GM19043 (cell line): ENCODE results near the gene MAGI3.
"Not testable (repeated sequence)": the region's sequence is repeated elsewhere in the genome, so short reads cannot be mapped to it uniquely, and the experiment has no call there.

ENCODE experiments used
- ATAC-seq: cut with Tn5 transposase; IDR thresholded peaks from one replicate; pipeline ENCODE4 v1.9.1; 2021; ENCODE audit warnings: low read depth; ENCODE audit not compliant: unreplicated experiment

The MAGI3 gene

GRCh38 chr1:113438505-113439276 is 48.4 kb downstream of the MAGI3 start:
- ATAC-seq: no peak

DNA sequence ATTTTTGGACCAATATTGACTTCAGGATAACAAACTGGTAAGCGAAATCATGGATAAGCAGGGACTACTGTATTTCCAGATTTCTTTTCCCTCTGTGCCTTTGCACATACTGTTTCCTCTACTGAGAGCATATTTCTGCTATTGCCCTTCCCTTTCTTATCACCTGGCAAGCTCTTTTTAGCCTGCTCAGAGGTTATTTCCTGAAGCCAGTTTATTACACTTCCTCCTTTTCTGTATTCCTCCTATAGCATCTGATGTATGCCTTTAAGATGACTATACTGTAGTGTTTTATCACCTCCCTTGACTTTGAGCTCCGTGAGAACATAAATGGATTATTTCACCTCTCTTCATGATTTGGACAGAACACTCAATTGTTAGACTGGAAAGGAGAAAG is 49.0 kb downstream of the MAGI3 start:
- no peak for ATAC-seq

DNA sequence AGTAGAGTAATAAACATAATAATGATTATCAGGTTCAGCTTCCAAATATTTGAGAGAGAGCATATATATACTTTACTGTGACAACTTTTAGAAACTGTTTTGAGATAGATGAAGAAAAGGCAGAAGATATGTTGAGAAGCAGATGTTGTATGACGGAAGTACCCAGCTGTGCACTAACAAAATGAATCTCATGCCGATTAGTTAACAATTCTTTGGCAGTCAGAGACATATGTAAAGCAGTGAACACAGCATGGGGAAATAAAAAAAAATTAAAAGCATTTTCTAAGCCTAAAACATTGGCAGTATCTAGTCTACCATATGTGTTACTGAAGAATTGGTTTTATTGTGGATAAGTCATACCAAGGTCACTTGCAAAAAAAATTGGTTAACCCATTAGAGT is 51.8 kb downstream of the MAGI3 start:
- ATAC-seq: no peak

- no peak for ATAC-seq
Measured at GRCh38 chr1:113444857-113445256, 54.5 kb downstream of the MAGI3 start.

DNA sequence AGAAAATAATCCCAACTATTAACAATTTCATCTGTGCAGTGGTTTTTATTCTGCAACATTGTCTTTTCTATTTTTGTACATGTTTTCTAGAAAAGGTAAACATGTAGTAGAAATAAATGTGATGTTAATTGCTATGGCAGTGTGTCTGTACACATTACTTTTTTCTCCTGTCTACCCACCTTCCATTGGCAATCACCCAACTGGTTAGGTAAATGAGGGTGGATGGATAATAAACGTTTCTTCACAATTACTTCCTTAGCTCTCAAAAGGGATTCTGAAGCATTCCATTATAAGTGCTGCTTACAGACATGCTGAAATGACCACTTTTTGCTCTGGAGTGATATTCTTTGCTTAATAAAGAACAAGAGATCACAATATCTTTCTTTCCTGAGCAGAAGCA is 61.4 kb downstream of the MAGI3 start:
- ATAC-seq: no peak

- no peak for ATAC-seq
Measured at GRCh38 chr1:113452921-113453770, 62.8 kb downstream of the MAGI3 start.

GRCh38 chr1:113453771-113454083 is 63.4 kb downstream of the MAGI3 start:
- no peak for ATAC-seq

- no peak for ATAC-seq
Measured at GRCh38 chr1:113455374-113455773, 65.1 kb downstream of the MAGI3 start.

- no peak for ATAC-seq
Measured at GRCh38 chr1:113456967-113457366, 66.7 kb downstream of the MAGI3 start.

- no peak for ATAC-seq
Measured at GRCh38 chr1:113459279-113459678, 69.0 kb downstream of the MAGI3 start.

DNA sequence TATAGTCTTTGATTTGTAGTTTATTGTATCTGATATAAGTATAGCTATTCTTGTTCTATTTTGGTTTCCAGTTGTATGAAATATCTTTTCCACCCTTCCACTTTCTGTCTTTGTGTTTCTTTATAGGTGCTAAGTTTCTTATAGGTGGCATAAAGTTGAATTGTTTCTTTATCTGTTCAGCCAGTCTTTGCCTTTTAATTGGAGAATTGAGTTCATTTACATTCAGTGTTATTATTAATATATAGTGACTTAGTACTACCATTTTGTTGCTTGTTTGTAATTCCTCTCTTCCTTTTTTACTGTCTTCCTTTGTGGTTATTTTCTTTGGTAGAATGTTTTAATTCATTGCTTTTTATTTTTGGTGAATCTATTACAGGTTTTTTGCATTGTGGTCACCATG is 77.7 kb downstream of the MAGI3 start:
- ATAC-seq: no peak

GRCh38 chr1:113478427-113479195 is 88.3 kb downstream of the MAGI3 start:
- ATAC-seq: not testable (repeated sequence)

DNA sequence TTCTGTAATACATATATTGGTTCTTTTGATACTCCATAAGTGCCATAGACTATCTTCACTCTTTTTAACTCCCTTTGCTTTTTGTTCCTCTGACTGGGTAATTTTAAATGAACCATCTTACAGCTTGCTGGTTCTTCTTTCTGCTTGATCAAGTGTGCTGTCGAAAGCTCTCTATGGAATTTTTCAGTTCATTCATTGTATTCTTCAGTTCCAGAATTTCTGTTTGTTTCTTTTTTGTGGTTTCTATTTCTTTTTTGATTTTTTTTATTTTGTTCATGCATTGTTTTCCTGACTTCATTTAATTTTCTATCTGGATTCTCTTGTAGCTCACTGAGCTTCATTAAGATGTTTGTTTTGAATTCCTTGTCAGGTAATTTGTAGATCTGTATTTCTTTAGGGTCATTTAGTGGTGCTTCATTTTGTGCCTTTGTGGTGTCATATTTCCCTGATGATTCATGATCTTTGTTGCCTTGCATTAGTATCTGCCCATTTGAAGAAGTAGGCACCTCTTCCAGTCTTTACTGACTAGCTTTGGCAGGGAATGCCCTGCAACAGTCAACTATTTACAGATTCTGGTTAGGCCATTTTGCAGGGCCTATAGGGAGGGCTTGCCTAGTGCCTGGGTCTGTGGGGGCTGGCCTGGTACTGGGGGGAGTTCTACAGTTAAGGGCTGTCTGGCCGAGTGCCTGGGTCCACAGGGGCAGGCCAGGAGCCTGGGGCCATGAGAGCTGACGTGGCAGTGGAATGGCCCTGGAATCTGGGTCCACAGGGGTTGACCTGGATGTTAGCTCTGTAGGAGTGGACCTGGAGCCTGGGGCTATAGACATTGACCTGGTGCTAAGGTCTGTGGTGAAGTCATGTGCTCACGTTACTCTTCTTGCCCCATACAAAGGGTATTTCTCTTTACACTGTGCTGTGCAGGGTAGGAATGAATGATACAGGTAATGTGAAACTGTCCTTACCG is 89.7 kb downstream of the MAGI3 start:
- ATAC-seq: no peak

- not testable (repeated sequence) for ATAC-seq
Measured at GRCh38 chr1:113485131-113485530, 94.8 kb downstream of the MAGI3 start.

DNA sequence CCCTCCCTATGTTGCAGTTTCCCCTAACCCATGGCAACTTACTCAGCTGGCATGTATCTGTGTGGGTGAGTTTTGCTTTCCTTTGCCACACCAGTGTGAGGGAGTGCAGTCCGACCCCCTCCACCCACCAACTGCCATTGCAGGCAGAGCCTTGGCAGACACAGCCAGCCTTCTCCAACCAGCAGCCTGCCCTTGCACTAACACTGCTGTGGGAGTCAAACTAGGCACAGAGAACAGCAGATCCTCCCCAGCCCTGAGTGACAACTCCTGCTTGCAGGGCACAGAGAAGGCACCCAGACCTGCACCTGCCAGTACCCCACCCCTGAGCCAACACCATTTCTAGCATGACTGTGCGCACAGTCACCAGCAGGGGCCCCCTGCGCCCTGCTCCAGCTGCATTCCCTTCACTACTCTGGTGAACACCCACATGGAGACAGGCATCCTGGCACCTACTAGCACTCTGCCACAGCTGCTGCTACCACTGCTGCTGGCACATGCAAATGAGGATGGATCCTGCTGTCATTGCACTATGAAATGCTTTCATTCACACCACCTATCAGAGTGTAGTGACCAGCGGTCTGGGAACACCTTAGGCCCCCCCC is 98.4 kb downstream of the MAGI3 start:
- no peak for ATAC-seq

GRCh38 chr1:113490384-113490783 is 100.1 kb downstream of the MAGI3 start:
- ATAC-seq: no peak

- no peak for ATAC-seq
Measured at GRCh38 chr1:113493533-113493932, 103.2 kb downstream of the MAGI3 start.

DNA sequence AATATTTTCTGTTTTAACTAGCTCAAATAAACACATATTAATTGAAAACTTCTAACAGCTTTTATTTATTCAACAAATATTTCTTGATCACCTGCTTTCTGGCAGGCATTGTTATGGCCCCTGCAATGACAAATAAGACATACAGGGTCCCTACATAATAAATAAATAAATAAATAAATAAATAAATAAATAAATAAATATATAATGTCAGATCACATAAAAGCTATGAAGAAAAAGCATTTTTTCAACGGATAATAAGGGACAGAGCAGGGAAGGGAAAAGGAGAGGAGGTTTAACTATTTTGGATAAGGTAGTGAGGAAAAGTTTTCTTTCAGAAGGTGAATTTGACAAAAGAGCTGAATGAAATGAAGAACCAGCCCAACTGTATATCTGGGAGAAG is 115.0 kb downstream of the MAGI3 start:
- ATAC-seq: no peak

DNA sequence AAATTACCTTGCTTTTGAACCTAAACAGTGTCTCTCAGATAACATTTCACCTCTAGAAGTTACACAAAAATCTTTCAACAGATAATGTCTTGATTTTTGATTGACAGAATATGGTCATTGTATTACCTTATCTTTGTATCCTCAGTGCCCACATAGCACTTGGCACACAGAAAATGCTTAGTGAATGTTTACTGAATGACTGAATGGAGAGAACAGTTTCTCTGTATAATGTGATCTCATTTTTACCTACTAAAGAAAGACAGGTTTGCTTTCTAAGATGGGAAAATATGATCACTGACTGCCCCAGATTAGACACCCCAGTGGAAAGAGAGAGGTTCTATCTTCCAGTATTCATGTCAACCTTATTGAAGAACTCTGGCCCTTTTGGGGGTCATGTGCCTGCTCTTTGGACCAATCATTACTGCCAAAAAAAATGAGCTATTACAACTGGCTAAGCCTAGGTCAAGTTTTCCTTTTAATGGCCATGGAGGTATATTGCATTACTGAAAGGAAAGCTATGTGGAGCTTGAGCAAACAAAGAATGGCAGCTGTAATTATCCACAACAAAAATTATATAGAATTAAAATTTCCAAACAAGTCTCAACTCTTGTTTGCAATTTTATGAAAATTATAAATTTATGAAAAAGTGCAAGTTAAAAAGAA is 117.4 kb downstream of the MAGI3 start:
- ATAC-seq: no peak
